Raji (cell line): ENCODE data around the gene SHC3.

Experiments used
- POLR2A ChIP-seq: IDR thresholded peaks from 2 replicates; pipeline ENCODE4 v1.6.1; 2011; ENCODE audit warnings: low read depth, low read length, control low read depth; ENCODE audit not compliant: insufficient read depth

The SHC3 gene

DNA sequence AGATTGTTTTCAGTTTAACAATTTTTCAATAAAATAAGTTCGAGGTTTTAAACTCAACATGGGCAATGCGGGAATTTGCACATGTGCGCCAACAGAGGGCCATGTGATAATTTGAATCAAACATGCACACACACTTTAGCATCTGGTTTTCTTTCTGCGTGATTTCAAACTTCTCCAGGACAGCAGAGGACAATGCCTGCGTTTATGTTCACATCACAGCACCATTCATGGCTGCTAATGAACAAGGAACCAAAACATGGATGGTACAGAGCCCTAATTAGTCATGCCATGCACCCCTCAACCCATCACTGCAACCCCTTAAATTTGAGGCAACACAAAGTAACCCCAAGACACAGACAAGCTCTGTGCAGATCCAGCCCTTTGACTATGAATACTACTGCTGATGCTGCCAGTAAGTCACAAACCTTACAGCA is 2.8 kb downstream of the SHC3 start:
- no peak for TF ChIP-seq POLR2A

DNA sequence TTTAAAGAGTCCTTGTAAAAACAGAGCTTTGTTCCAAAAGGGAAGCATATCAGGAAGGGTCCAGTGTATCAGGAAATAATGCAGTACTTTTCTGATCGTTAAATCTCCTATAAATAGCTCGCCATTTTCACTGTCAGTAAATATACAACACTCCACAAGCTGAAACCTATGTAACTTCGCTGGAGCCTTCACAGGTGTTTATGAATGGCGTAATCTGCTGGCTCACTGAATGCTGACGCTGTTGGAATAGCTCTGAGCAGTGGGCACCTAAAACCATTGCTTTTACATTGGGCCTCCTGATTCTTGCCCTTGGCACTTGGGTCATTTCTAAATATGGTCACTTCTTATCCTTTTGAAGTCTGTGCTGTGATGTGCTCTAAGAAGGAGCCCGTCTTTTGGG is 4.3 kb downstream of the SHC3 start:
- TF ChIP-seq POLR2A = no peak

DNA sequence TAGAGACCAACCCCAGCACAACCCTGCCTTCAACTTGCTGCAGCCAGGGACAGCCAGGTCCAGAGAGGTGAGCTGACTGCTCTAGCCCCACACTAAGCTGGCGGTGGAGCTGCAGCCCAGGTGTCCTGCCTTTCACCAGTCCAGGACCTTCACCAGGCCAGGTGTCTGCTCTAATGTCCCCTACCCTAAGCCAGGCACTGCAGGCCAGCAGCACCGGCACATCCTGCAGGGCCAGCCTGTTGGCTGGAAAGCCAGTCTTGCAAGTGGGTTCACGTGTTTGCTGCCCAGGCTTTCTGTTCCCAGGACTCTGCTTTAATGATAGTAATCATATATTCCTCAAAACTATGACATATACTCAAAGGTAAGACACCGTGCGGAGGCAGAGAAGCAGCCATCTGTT is 5.5 kb downstream of the SHC3 start:
- TF ChIP-seq POLR2A = no peak

DNA sequence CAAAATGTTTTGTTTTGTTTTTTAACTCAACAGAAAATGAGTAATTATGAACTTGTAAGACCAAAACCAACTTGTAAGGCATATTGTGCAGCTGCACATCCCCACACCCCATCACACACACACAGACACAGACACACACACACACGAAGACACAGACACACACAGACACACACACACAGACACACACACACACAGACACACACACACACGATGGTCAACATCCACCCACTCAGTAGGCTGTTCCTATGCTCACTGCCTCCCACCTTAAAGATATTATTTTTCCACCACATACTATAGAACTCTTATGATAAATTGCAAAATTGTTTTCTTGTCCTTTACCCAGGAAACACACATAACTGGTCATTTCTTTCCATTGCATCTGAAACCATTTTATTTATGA is 6.2 kb downstream of the SHC3 start:
- no peak for TF ChIP-seq POLR2A

DNA sequence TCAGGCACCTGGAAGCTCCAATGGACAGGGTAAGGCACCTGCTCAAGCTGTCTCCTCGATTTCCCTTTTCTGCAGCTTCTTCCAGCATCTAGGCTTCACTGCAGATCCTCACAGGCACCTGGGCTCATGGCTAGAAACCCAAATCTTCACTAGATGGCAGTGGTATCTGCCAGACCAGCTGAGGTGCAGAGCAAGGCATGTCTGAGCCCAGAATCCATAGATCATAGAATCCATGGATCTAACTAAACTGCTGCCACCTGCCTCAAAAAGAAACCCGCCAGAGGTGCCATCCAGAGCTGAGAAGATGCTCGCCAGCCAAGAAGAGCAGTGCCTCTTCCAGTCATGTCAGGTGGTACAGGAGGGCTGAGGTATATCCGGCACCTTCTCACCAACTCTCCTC is 6.9 kb downstream of the SHC3 start:
- no peak for TF ChIP-seq POLR2A

DNA sequence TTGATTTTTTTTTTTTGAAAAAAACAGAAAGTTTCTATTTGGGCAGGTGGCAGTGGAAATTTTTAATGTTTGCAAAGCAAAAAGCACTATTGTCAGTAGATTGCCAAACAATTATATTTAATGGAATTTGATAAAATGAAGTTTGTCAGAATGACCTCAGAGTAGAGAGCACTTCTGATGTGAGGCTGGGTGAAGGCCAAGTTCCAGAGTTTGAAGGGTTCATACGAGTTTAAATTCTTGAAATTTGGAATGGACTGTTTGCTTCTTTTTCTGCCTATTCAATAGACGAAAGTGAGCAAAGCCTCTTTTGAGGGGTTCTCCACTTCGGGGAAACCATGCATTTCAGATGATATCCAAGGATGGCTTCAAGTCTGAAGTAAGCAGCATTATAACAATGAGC is 7.4 kb downstream of the SHC3 start:
- no peak for TF ChIP-seq POLR2A

DNA sequence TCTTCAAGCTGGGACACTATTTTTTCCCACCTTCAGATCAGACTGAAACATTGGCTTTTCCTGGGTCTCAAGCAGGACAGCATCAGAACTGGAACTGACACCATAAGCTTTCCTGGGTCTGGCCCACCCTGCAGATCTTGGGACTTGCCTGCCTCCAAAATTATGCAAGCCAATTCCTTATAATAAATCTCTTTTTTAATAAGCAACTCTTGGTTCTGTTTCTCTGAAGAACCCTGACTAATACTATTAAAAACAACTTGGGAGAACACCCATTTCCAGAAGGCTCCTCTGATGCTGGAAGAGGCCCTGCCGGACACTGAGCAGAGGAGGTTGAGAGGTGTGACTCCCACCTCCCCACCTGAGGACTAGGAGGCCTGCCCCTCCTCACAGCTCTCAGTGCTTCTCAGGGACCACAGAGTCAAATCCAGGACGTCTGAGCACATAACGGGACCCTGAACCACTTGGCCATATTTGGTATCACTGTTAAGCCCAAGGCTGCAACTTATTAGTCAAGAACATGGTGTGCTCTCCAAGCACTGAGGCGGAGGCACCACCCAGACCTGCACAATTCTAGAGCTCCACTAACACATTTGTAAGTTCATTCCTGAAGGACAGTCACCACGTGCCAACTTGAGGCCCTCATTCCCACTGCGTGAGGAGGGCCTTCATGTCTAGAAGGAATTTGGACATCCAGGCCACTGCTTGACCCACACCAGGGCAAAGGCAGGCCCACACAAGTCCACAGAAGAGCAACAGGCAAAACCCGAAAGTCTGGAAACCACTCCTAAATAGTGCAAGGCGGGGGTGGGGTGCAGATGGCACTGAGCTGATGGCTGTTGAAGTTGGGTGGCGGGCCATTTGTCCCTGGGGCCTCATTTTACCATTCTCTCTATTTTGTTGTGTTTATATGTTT is 9.5 kb downstream of the SHC3 start:
- TF ChIP-seq POLR2A = no peak

DNA sequence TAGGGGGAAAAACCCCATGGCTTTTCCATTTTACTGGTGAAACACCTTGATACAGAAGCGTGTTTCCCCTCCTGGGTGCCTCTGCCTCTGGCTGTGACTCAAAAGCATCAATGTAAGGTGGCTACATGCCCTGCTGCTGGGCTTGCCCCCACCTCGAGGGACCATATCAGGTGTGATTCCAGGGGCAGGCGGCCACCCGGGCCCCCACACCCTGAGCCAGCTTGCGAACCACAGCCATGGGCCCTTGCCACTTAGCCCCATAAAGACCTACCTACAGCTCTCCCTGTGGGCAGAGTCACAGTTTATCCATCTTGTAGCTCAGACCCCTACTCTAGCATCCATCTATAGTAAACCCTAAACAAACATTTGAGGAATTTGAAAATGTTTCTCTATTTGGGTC is 10.8 kb downstream of the SHC3 start:
- no peak for TF ChIP-seq POLR2A

DNA sequence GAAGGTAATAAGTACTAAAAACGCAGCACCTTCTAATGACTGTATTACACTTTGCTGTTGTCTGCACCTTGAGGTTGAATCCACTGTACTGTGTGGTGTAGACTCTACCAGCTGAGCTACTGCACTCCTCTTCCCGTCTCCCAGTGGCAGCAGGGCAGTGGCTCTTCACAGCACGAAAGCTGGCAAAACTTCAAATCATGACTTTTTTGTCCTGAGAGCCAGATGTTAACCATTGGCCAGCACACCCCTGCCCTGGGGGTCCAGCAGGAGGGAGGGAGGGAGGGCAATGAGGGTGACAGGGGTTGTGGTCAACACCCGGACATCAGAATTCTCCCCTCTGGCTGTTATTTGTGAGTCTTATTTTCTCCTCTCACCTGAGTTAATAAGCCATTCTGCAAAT is 11.8 kb downstream of the SHC3 start:
- no peak for TF ChIP-seq POLR2A

DNA sequence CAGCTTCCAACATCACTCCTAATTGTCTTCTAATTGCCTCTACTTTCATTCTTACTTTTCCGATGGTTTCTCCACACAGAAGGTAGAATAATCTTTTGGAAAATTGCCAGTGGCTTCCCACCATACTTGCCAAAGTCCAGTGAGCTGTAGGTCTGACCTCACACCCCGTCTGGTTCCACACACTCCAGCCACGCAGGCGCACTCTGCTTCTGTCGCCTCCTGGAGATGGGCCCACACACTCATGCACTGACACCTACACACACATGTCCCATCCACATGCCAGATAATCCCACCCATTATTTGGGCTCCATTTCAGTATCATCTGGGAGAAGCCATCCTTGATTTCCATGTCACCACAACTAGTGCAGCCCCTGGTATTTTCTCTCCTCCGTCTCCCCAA is 12.7 kb downstream of the SHC3 start:
- TF ChIP-seq POLR2A = no peak

DNA sequence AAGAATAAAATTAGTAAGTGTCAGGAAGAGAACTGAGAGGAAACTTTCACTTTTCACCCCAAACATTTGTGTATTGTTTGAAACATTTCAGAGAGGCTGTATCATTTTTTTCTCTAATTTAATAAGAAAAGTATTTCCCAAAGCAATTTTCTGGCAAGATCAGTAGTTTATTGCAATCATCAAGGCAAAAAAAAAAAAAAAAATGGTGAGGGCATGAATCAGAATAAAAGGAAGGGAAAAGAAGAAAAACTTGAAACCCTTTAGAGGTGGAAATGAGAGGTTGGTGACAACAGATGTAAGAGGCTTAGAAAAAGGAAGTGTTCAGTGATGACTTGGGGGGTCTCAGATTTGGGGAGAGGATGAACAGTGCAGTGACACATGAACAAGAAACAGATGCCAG is 13.3 kb downstream of the SHC3 start:
- TF ChIP-seq POLR2A = no peak

DNA sequence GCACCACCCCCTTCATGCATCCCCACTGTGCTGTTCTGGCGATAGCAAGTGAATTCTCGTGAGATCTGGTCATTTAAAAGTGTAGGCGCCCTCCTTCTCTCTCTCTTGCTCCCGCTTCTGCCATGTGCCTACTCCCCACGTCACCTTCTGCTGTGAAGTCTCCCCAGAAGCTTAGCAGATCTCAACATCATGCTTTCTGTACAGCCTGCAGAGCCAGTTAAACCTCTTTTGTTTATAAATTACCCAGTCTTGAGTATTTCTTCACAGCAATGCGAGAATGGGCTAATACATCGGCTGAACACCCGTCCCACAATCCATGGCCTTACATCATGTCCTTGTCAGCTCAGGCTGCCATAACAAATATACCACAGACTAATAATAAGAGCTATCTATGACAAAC is 17.4 kb downstream of the SHC3 start:
- TF ChIP-seq POLR2A = no peak

DNA sequence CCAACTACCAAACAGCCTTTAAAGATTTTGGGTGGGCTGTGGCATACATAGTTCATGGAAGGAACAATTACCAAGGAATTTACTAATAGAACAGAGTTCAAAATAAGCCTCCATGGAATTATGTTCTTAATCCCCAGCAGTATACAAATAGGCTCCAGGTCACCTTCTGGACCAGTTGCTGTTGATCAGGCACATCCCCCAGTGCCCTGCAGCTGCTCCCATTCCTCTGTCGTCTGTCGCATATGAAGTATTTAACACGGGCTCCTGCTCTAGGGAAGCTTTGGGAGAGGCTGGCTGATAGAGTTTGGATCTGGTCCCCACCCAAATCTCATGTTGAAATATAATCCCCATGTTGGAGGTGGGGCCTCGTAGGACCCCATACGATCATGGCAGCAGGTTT is 17.8 kb downstream of the SHC3 start:
- no peak for TF ChIP-seq POLR2A

DNA sequence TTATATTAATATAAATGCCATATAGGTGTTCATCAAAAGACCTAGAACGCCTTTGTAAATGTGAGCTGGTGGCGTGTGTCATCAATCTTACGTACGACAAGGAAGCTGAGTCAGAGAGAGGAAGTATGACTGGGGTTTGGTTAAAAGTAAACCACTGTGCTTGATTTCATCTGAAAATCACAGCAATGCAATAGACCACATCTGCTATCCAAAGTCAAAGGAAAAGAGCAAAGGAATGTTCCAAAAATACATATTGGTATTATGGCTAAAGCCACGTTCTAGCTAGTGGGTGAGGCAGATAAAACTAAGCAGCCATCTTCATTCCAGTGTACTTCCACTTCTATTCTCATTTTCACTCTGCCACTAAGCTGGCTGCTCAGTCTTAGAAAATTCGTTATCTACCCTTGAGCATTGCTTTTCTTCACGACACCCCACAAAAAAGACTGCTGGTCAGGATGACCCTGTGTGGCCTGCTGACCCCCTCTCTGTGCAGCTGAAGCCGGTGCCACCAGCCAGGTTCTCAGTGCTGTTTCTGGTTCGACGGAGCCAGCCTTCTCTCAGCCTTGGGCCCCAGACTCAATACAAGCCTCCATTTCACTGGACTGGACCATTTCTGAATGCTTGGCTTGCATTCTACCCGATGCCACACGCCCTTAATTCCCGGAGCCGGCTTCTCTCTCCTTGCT is 23.8 kb downstream of the SHC3 start:
- no peak for TF ChIP-seq POLR2A

DNA sequence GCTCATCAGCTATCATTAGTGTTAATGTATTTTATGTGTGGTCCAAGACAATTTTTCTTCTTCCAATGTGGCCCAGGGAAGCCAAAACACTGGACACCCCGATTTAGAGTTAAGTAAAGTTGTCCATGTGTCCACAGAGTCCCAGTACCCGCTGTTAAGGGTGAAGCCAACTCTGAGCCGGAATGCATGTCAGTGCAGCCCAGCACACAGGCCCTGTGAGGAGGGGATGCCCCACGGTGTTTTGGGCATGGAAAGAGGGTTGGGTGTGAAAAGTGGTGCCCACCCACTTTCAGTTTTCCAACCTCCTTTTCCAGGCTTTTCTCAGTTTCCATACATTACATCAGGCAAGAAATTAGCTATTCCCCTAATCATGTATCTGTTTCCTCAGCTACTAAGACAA is 24.4 kb downstream of the SHC3 start:
- no peak for TF ChIP-seq POLR2A

DNA sequence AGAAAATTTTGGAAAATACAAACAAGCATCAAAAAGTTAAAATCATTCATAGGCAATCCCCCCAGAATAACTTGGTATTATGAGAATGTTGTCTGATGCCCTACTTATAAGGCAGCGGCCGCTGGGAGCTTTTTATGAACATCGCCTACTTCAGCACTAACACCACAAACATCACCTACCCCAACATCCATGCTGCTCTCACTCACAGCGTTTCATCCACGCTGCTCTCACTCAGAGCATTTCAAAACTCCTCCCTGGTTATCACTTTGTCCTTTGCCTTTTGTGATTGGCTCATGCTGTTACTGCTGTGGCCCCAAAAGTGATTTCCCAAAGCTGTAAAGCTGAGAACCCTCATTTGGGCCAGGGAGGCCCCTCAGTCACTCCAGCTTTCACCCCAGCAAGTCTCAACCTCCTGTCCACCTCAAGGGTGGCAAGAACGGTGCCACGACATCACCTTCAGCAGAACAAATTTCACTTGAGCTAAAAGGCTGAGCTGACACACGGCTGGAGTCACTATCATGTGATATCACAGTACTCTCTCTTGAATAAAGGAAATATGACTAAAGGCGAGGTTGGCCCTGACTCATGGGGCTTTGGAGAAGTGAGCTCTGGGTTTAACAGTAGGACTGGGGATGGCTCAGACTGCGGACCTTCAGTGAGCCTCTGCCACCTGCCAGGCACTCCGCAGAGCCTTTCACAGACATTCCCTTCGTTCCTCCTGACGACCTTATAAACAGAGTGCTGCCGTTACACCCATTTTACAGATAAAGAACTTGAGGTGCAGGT is 25.2 kb downstream of the SHC3 start:
- TF ChIP-seq POLR2A = no peak
